Measurements from ENCODE around the gene ITK. TPM values are rescaled to one million over a fixed set of nuclear protein-coding genes. Genes with fewer than 3 reads are reported as not detected.

ITK gene
- polyA plus RNA-seq, 1 donor (not counting 4 experiments of a cell fraction or from before 2014, with no cell fraction given): not detected

- no peaks in the 10 kb centered on the region for H4K20me1 ChIP-seq (ENCODE audit: control insufficient read depth, extremely low read depth, insufficient read depth, low read length)
- no peak for FAIRE-seq
- no peaks in the 10 kb centered on the region for H3K9me3 ChIP-seq (ENCODE audit: control insufficient read depth, low read depth, low read length)
These were observed 13.2 kb downstream of the ITK start for GRCh38 chr5:157193699-157194424.

GRCh38 chr5:157196045-157196444 is 15.4 kb downstream of the ITK start:
- no peaks in the 10 kb centered on the region for H3K4me1 ChIP-seq (ENCODE audit: control insufficient read depth, extremely low read depth, insufficient read depth, low read length)
- H3K9me1 ChIP-seq (ENCODE audit: control insufficient read depth, extremely low read depth, insufficient read depth, low read length): no peaks in the 10 kb centered on the region
- DNase-seq (ENCODE audit: low read depth, low spot score) (no peak), FAIRE-seq (no peak)
- dilution Hi-C loops (cut with MboI; ENCODE audit: extremely low pct_ligation_motif_present, low sequenced_read_pairs): no loop called here
- no peak overlapping the region for H3K4me2 ChIP-seq (ENCODE audit: control insufficient read depth, extremely low read depth, insufficient read depth, low read depth, low read length)
- H2AFZ ChIP-seq (ENCODE audit: control insufficient read depth, low read length): no peak overlapping the region
- no peaks in the 10 kb centered on the region for H3K79me2 ChIP-seq (ENCODE audit: control insufficient read depth, insufficient read depth, low read length)
- H3K27me3 ChIP-seq (ENCODE audit: control insufficient read depth, extremely low read depth, insufficient read depth, low read length): no peaks in the 10 kb centered on the region
- no peak overlapping the region for H3K4me3 ChIP-seq (ENCODE audit: control insufficient read depth in 2 of 3, extremely low read depth in 1 of 3, insufficient read depth in 2 of 3, low read depth in 1 of 3, low read length in 3 of 3)
- H3K27ac ChIP-seq (ENCODE audit: control insufficient read depth, insufficient read depth, low read length): no peak overlapping the region
- no peaks in the 10 kb centered on the region for H3K9me3 ChIP-seq (ENCODE audit: control insufficient read depth, low read depth, low read length)
- no peak overlapping the region for H3K9ac ChIP-seq (ENCODE audit: control insufficient read depth, extremely low read depth, insufficient read depth, low read length)
- TF ChIP-seq CTCF (optimal IDR thresholded peaks at IDR 0.05 in 1 of 3, IDR thresholded peaks at IDR 0.05 in 1 of 3, conservative IDR thresholded peaks at IDR 0.05 in 1 of 3; ENCODE audit: extremely low read depth in 1 of 3, insufficient read depth in 2 of 3, low read length in 3 of 3): no peak
- no peak for TF ChIP-seq EZH2 (IDR thresholded peaks at IDR 0.05; ENCODE audit: low read length)
- H4K20me1 ChIP-seq (ENCODE audit: control insufficient read depth, extremely low read depth, insufficient read depth, low read length): no peaks in the 10 kb centered on the region
- H3K36me3 ChIP-seq (ENCODE audit: control insufficient read depth in 2 of 2, extremely low read depth in 1 of 2, insufficient read depth in 2 of 2, low read length in 2 of 2): no peaks in the 10 kb centered on the region

More at GRCh38 chr5:157193699-157194424, 13.2 kb downstream of the ITK start:
- Histone ChIP-seq H3K4me1 (ENCODE audit: control insufficient read depth, extremely low read depth, insufficient read depth, low read length) (no peaks in the 10 kb centered on the region), H3K4me2 (ENCODE audit: control insufficient read depth, extremely low read depth, insufficient read depth, low read depth, low read length) (no peak overlapping the region), H3K79me2 (ENCODE audit: control insufficient read depth, insufficient read depth, low read length) (no peaks in the 10 kb centered on the region), H3K27ac (ENCODE audit: control insufficient read depth, insufficient read depth, low read length) (no peak overlapping the region), H3K9ac (ENCODE audit: control insufficient read depth, extremely low read depth, insufficient read depth, low read length) (no peak overlapping the region), H2AFZ (ENCODE audit: control insufficient read depth, low read length) (no peak overlapping the region), H3K4me3 (ENCODE audit: control insufficient read depth in 2 of 3, extremely low read depth in 1 of 3, insufficient read depth in 2 of 3, low read depth in 1 of 3, low read length in 3 of 3) (no peak overlapping the region), H3K9me1 (ENCODE audit: control insufficient read depth, extremely low read depth, insufficient read depth, low read length) (no peaks in the 10 kb centered on the region), H3K27me3 (ENCODE audit: control insufficient read depth, extremely low read depth, insufficient read depth, low read length) (no peaks in the 10 kb centered on the region), H3K36me3 (ENCODE audit: control insufficient read depth in 2 of 2, extremely low read depth in 1 of 2, insufficient read depth in 2 of 2, low read length in 2 of 2) (no peaks in the 10 kb centered on the region)
- DNase-seq (ENCODE audit: low read depth, low spot score): no peak
- dilution Hi-C loops (cut with MboI; ENCODE audit: extremely low pct_ligation_motif_present, low sequenced_read_pairs): no loop called here
- TF ChIP-seq EZH2 (IDR thresholded peaks at IDR 0.05; ENCODE audit: low read length) (no peak), CTCF (optimal IDR thresholded peaks at IDR 0.05 in 1 of 3, IDR thresholded peaks at IDR 0.05 in 1 of 3, conservative IDR thresholded peaks at IDR 0.05 in 1 of 3; ENCODE audit: extremely low read depth in 1 of 3, insufficient read depth in 2 of 3, low read length in 3 of 3) (no peak)
